Activated T-cell treated with anti-CD3 and anti-CD28 coated beads, Interleukin-2, amount 50 U/mL, for 72 hours (primary cell): ENCODE results near the gene ZMYND8. TPM values are rescaled to one million over a fixed set of nuclear protein-coding genes. Genes with fewer than 3 reads are reported as not detected.
"Not testable (repeated sequence)": the region's sequence is repeated elsewhere in the genome, so short reads cannot be mapped to it uniquely, and the experiment has no call there.

ENCODE experiments used
- ATAC-seq, 2 donors: fragments of 150-1000 bp; cut with Tn5 transposase; replicated peaks in 1 of 2; 2 replicates each; pipeline ENCODE4 v1.10.0; 2021; ENCODE audit warnings: moderate library complexity in 2 of 2, mild to moderate bottlenecking in 1 of 2
- DNase-seq, 2 donors: peaks; one replicate each; pipeline ENCODE4 v3.0.0; 2021 to 2022; ENCODE audit warnings: mixed read lengths in 1 of 2
- H3K27ac Mint-ChIP-seq: one replicate; pipeline ENCODE4 v1.8.0; 2022; ENCODE audit warnings: mild to moderate bottlenecking, moderate library complexity, mixed read lengths
- H3K27me3 Mint-ChIP-seq: one replicate; pipeline ENCODE4 v1.8.0; 2022; ENCODE audit warnings: low read depth, mixed read lengths
- H3K36me3 Mint-ChIP-seq, 2 donors: one replicate each; pipeline ENCODE4 v1.8.0; 2022; ENCODE audit warnings: mixed read lengths in 2 of 2, mild to moderate bottlenecking in 1 of 2; ENCODE audit not compliant: insufficient read depth in 2 of 2
- H3K4me1 Mint-ChIP-seq: one replicate; pipeline ENCODE4 v1.8.0; 2022; ENCODE audit warnings: low read depth, mixed read lengths
- H3K4me3 Mint-ChIP-seq, 2 donors: one replicate each; pipeline ENCODE4 v1.8.0; 2022; ENCODE audit warnings: mild to moderate bottlenecking in 2 of 2, mixed read lengths in 2 of 2, moderate library complexity in 2 of 2
- H3K9me3 Mint-ChIP-seq, 2 donors: one replicate each; pipeline ENCODE4 v1.8.0; 2022; ENCODE audit warnings: mixed read lengths in 2 of 2
- total RNA-seq, 2 donors: library from RNA; stranded (reverse); gene quantifications; one replicate each; pipeline ENCODE4 v1.2.3, GENCODE V29; 2022

ZMYND8 gene
- total RNA-seq: 10 to 100 TPM; 34.3 to 40.1 TPM

- Mint-ChIP-seq H3K4me3 (no peak within 1 kb of the TSS), H3K4me1 (peaks cover 60% of the 10 kb centered on the region), H3K27me3 (no peaks in the 10 kb centered on the region), H3K36me3 (peaks cover 1 to 4% of the 10 kb centered on the region in 2 donors), H3K9me3 (no peaks in the 10 kb centered on the region), H3K27ac (peak within 1 kb of the TSS; percentile 99)
- DNase-seq (peak; percentile 89 to 97), ATAC-seq (peak; percentile 83 to 89)
These were observed at the start of gene ZMYND8 for GRCh38 chr20:47356526-47357295. TSS of gene ZMYND8 (minus strand) at chr20:47356699. CDS start at chr20:47356670, 29 bp downstream.

DNA sequence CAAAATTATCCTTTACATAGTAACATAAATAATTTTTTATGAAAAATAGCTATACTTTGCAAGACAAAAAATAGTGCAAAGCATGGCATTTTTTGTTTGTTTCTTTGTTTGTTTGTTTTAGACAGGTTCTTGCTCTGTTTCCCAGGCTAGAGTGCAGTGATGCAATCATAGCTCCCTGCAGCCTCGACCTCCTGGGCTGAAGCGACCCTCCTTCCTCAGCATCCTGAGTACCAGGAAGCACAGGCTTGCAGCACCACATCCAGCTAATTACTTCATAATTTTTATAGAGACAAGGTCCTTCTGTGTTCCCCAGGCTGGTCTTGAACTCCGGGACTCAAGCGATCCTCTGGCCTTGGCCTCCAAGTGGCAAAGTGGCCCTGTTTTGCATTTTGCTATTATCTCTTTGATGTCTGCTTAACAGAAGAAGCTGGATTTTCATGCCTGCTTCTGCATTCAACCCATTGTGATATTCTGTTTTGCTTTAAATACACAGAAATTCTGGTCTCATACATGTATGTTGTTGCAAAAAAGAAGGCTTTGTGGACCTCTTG, 49.4 kb upstream of the ZMYND8 start:
- peaks cover 0 to 2% of the 10 kb centered on the region in 2 donors for H3K36me3 Mint-ChIP-seq
- H3K9me3 Mint-ChIP-seq: no peaks in the 10 kb centered on the region
- H3K27me3 Mint-ChIP-seq: no peaks in the 10 kb centered on the region
- no peak for DNase-seq
- H3K4me3 Mint-ChIP-seq: no peak overlapping the region
- H3K4me1 Mint-ChIP-seq: peaks cover 10% of the 10 kb centered on the region
- no peak for ATAC-seq
- no peak overlapping the region for H3K27ac Mint-ChIP-seq

- no peaks in the 10 kb centered on the region for H3K27me3 Mint-ChIP-seq
- peaks cover 0 to 2% of the 10 kb centered on the region in 2 donors for H3K36me3 Mint-ChIP-seq
- H3K27ac Mint-ChIP-seq: no peak overlapping the region
- DNase-seq (no peak), ATAC-seq (no peak)
- H3K4me3 Mint-ChIP-seq: no peak overlapping the region
- H3K4me1 Mint-ChIP-seq: peaks cover 5% of the 10 kb centered on the region
- H3K9me3 Mint-ChIP-seq: no peaks in the 10 kb centered on the region
These were observed 44.2 kb upstream of the ZMYND8 start for GRCh38 chr20:47400685-47401084.

DNA sequence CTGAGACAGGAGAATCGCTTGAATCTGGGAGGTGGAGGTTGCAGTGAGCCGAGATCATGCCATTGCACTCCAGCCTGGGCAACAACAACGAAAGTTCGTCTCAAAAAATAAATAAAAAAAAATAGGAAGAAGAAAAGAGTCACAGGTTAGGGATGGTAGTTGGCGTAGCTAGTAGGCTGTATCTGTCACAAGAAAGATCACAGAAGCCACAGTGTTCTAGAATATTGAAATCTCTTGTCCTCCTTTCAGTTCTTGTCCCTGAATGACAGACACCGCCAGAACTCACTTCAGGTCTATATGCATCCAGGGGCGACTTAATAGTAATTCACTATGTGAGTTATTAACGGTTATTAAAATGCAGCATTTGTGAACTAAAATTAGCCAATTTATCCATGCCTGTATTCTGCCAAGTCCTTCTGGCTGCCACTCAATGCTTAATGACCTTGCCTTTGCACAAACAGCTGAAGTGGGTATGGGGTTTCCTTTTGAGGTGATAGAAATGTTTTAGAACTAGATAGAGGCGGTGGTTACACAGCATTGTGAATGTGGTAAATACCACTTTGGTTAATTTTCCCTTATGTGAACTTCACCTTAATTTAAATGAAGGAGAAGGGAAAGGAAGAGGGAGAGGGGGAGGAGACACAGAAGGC, 41.3 kb upstream of the ZMYND8 start:
- H3K4me1 Mint-ChIP-seq: peaks cover 7% of the 10 kb centered on the region
- H3K27ac Mint-ChIP-seq: no peak overlapping the region
- H3K27me3 Mint-ChIP-seq: no peaks in the 10 kb centered on the region
- H3K36me3 Mint-ChIP-seq: peaks cover 0 to 2% of the 10 kb centered on the region in 2 donors
- no peak for DNase-seq
- no peak for ATAC-seq
- no peak overlapping the region for H3K4me3 Mint-ChIP-seq
- peaks cover under 1 to 1% of the 10 kb centered on the region in 2 donors for H3K9me3 Mint-ChIP-seq

GRCh38 chr20:47396762-47397476, 40.4 kb upstream of the ZMYND8 start:
- DNase-seq (no peak), ATAC-seq (no peak)
- Mint-ChIP-seq H3K4me1 (peaks cover 15% of the 10 kb centered on the region), H3K4me3 (no peak overlapping the region), H3K27ac (no peak overlapping the region), H3K9me3 (peaks cover 3 to 5% of the 10 kb centered on the region in 2 donors), H3K36me3 (peaks cover under 1 to 4% of the 10 kb centered on the region in 2 donors), H3K27me3 (no peaks in the 10 kb centered on the region)

DNA sequence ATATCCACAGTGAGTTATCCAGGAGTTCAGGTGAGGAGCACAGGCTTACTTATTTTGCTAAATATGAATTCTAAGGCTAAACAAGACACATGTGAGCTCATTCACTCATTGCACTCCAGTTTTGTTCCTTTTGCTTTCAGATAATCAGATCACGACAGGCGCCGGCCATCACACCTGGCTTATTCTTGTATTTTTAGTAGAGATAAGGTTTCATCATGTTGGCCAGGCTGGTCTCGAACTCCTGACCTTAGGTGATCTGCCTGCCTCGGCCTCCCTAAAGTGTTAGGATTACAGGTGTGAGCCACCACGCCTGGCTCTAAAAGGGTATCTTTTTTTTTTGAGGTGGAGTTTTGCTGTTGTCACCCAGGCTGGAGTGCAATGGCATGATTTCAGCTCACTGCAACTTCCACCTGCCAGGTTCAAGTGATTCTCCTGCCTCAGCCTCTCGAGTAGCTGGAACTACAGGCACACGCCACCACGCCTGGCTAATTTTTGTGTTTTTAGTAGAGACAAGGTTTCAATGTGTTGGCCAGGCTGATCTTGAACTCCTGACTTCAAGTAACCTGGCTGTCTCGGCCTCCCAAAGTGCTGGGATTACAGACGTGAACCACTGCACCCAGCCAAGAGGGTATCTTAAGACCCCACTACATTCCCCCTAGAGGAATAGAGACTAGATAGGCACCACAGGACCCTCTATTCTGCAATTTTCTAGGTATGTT, 37.5 kb upstream of the ZMYND8 start:
- DNase-seq, H3K27me3 Mint-ChIP-seq, ATAC-seq, H3K36me3 Mint-ChIP-seq, H3K27ac Mint-ChIP-seq, H3K4me3 Mint-ChIP-seq: not testable (repeated sequence)
- Mint-ChIP-seq H3K9me3 (peaks cover 3 to 11% of the 10 kb centered on the region in 2 donors), H3K4me1 (peaks cover 35% of the 10 kb centered on the region)

DNA sequence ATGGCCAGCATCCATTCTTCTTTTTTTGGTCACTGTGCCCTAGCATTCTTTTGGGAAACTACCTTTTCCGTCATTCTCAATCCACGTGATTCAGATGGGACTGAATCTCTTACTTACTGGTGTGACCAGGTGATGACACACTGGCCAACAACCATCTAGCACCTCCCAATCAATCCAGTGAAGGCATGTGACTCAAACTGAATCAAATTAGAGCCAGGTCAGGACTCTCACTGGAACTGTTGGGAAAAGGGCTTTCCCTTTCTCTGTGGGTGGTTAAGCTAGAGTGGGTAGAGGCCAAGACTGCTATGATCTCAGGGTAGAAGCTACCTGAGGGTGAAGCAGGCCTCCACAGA, 36.2 kb upstream of the ZMYND8 start:
- Mint-ChIP-seq H3K27me3 (no peaks in the 10 kb centered on the region), H3K4me3 (peak overlapping the region in 1 of 2 donors; percentile 16), H3K9me3 (peaks cover 3 to 11% of the 10 kb centered on the region in 2 donors), H3K27ac (peak overlapping the region; percentile 85), H3K36me3 (peaks cover 3 to 4% of the 10 kb centered on the region in 2 donors), H3K4me1 (peaks cover 34% of the 10 kb centered on the region)
- peak in 1 of 2 donors; percentile 50 for ATAC-seq
- no peak for DNase-seq

GRCh38 chr20:47392015-47392720, 35.7 kb upstream of the ZMYND8 start:
- Mint-ChIP-seq H3K9me3 (peaks cover 3 to 11% of the 10 kb centered on the region in 2 donors), H3K27me3 (no peaks in the 10 kb centered on the region), H3K4me1 (peaks cover 34% of the 10 kb centered on the region), H3K36me3 (peaks cover 3 to 5% of the 10 kb centered on the region in 2 donors), H3K27ac (peak overlapping the region; percentile 85), H3K4me3 (peak overlapping the region in 1 of 2 donors; percentile 16)
- DNase-seq: no peak
- ATAC-seq: peak; percentile 72 to 80

DNA sequence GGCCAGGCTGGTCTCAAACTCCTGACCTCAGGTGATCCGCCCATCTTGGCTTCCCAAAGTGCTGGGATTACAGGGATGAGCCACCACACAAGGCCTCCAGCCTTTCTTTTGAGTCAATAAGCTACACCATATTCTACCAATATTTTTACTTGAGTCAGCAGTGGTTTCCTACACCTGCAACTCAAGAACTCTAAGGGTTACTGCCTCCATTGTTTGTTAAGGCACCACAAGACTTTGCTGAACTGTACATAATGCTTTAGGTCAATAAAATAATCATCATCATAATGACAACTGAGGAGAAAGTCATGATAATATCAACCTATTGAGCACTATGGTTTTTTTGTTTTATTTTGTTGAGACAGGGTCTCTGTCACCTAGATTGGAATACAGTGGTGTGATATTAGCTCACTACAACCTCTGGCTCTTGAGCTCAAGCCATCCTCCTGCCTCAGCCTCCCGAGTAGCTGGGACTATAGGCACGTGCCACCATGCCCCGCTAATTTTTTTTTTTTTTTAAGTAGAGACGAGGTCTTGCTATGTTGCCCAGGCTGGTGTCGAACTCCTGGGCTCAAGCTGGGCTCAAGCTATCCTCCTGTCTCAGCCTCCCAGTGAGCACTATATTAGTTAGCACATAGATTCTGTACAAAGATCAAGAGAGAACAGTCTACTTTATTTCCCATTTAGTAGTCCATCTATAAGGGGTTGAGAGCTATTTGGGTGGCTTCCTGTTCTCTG, 34.9 kb upstream of the ZMYND8 start:
- Mint-ChIP-seq H3K4me3 (no peak overlapping the region), H3K9me3 (peaks cover 3 to 11% of the 10 kb centered on the region in 2 donors), H3K4me1 (peaks cover 34% of the 10 kb centered on the region), H3K36me3 (peaks cover 3 to 5% of the 10 kb centered on the region in 2 donors), H3K27me3 (no peaks in the 10 kb centered on the region), H3K27ac (peak overlapping the region; percentile 85)
- ATAC-seq (no peak), DNase-seq (no peak)

- Mint-ChIP-seq H3K27ac (no peak overlapping the region), H3K9me3 (peaks cover 3 to 11% of the 10 kb centered on the region in 2 donors), H3K27me3 (no peaks in the 10 kb centered on the region), H3K4me3 (no peak overlapping the region), H3K4me1 (peaks cover 34% of the 10 kb centered on the region), H3K36me3 (peaks cover 3 to 5% of the 10 kb centered on the region in 2 donors)
- DNase-seq (no peak), ATAC-seq (no peak)
These were observed 33.4 kb upstream of the ZMYND8 start for GRCh38 chr20:47389867-47390347.

DNA sequence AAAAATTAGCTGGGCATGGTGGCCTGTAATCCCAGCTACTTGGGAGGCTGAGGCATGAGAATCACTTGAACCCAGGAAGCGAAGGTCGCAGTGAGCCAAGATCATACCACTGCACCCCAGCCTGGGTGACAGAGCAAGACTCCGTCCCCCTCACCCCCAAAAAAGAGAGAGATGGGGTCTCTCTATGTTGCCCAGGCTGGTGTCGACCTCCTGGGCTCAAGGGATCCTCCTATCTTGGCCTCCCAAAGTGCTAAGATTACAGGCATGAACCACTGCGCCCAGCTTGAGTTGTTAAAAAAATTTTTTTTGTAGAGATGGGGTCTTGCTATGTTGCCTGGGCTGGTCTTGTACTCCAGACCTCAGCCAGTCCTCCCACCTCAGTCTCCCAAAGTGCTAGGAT, 29.5 kb upstream of the ZMYND8 start:
- H3K27me3 Mint-ChIP-seq, H3K9me3 Mint-ChIP-seq, H3K27ac Mint-ChIP-seq, H3K36me3 Mint-ChIP-seq, H3K4me3 Mint-ChIP-seq, DNase-seq, ATAC-seq: not testable (repeated sequence)
- peaks cover 35% of the 10 kb centered on the region for H3K4me1 Mint-ChIP-seq
